IPS-18c (cell line): Measurements from ENCODE around the gene OR4L1.
"Not testable (repeated sequence)": the region's sequence is repeated elsewhere in the genome, so short reads cannot be mapped to it uniquely, and the experiment has no call there.

ENCODE experiments used
- H3K4me3 ChIP-seq: 2 replicates; pipeline ENCODE4 v1.7.0; 2013; ENCODE audit warnings: low read depth, mild to moderate bottlenecking, low read length, moderate library complexity; ENCODE audit not compliant: insufficient read depth
- H3K9me3 ChIP-seq: one replicate; pipeline ENCODE4 v1.6.1; 2013; ENCODE audit warnings: mild to moderate bottlenecking, low read length, moderate library complexity; ENCODE audit not compliant: control insufficient read depth, insufficient read depth

OR4L1 gene

GRCh38 chr14:20059745-20060144 lies at the start of gene OR4L1:
OR4L1 (plus strand) TSS chr14:20060045; CDS start chr14:20060045, 0 bp downstream.
- no peak within 1 kb of the TSS for H3K4me3 ChIP-seq
- peaks cover 12% of the 10 kb centered on the region for H3K9me3 ChIP-seq

GRCh38 chr14:20019257-20019865 lies 40.5 kb upstream of the OR4L1 start, which contains the start of gene OR4K14:
OR4K14 (minus strand) TSS chr14:20019307; CDS start chr14:20015193, 4,114 bp downstream.
- no peak within 1 kb of the TSS for H3K4me3 ChIP-seq
- H3K9me3 ChIP-seq = peaks cover 9% of the 10 kb centered on the region

GRCh38 chr14:20031058-20031457 lies 28.8 kb upstream of the OR4L1 start:
- peaks cover 3% of the 10 kb centered on the region for H3K9me3 ChIP-seq

GRCh38 chr14:20035449-20035848 lies 24.4 kb upstream of the OR4L1 start:
- H3K9me3 ChIP-seq = peaks cover 3% of the 10 kb centered on the region
- H3K4me3 ChIP-seq = no peak overlapping the region

More at GRCh38 chr14:20031058-20031457, 28.8 kb upstream of the OR4L1 start:
- H3K4me3 ChIP-seq = no peak overlapping the region

GRCh38 chr14:20035938-20036337 lies 23.9 kb upstream of the OR4L1 start, which contains the start of gene OR4K13:
OR4K13 (minus strand) TSS chr14:20036038; CDS start chr14:20034758, 1,280 bp downstream.
- no peak within 1 kb of the TSS for H3K4me3 ChIP-seq
- no peaks in the 10 kb centered on the region for H3K9me3 ChIP-seq

GRCh38 chr14:20044243-20044642 lies 15.6 kb upstream of the OR4L1 start:
- H3K9me3 ChIP-seq = peaks cover 8% of the 10 kb centered on the region
- peak overlapping the region; percentile 31; the same call in 1 of the 2 replicates for H3K4me3 ChIP-seq

GRCh38 chr14:20048202-20048601 lies 11.6 kb upstream of the OR4L1 start:
- peaks cover 9% of the 10 kb centered on the region for H3K9me3 ChIP-seq
- no peak overlapping the region for H3K4me3 ChIP-seq

GRCh38 chr14:20092050-20092449 lies 32.2 kb downstream of the OR4L1 start:
- Histone ChIP-seq H3K4me3 (no peak overlapping the region; the same call in 1 of the 2 replicates), H3K9me3 (no peaks in the 10 kb centered on the region)

GRCh38 chr14:20093442-20093841 lies 33.6 kb downstream of the OR4L1 start:
- Histone ChIP-seq H3K4me3 (no peak overlapping the region), H3K9me3 (no peaks in the 10 kb centered on the region)

- not testable (repeated sequence) for H3K4me3 ChIP-seq, H3K9me3 ChIP-seq
These were observed 39.3 kb downstream of the OR4L1 start for GRCh38 chr14:20098926-20099770.

- no peaks in the 10 kb centered on the region for H3K9me3 ChIP-seq
These were observed 50.6 kb downstream of the OR4L1 start, which contains the start of gene OR4K17 for GRCh38 chr14:20110438-20110837. OR4K17 (plus strand) TSS chr14:20110739; CDS start chr14:20117500, 6,761 bp downstream.

More at GRCh38 chr14:20110438-20110837, 50.6 kb downstream of the OR4L1 start, which contains the start of gene OR4K17:
- no peak within 1 kb of the TSS for H3K4me3 ChIP-seq
